IMR-90 (cell line): ENCODE results near the gene OGG1. TPM values are rescaled to one million over a fixed set of nuclear protein-coding genes. Genes with fewer than 3 reads are reported as not detected.

Experiments used
- ATAC-seq: fragments of 200-7000 bp; cut with Tn5 transposase; 2 replicates; pipeline ENCODE4 v1.9.1; 2020; ENCODE audit warnings: low read depth, mild to moderate bottlenecking, moderate library complexity
- BruUV-seq: library from RNA; stranded (reverse); fragments of 400-500 nt; replicated peaks from 2 replicates; lab custom pipeline; 2021; lab: Mats Ljungman, UMichigan
- CTCF ChIA-PET: fragments of 300-600 bp; formaldehyde crosslinking; extraction: SDS; loops from one replicate; lab custom pipeline; 2021; ENCODE audit warnings: antibody characterized with exemption; lab: Yijun Ruan, JAX
- POLR2A ChIA-PET: fragments of 300-600 bp; sonication (Branson Sonifier 250); formaldehyde crosslinking; loops from one replicate; lab custom pipeline; 2022; ENCODE audit warnings: antibody characterized with exemption; ENCODE audit not compliant: unreplicated experiment; lab: Charles Lee
- DNase-seq: peaks from one replicate; pipeline ENCODE4 v3.0.0; 2013
- H2AFZ ChIP-seq: replicated peaks from 2 replicates; pipeline ENCODE3; 2013; ENCODE audit warnings: low read length, mild to moderate bottlenecking; ENCODE audit not compliant: poor library complexity
- H2AK5ac ChIP-seq: 2 replicates; pipeline ENCODE4 v1.6.1; 2013; ENCODE audit warnings: low read depth, low read length, inconsistent platforms
- H2AK9ac ChIP-seq: replicated peaks from 2 replicates; pipeline ENCODE3; 2013; ENCODE audit warnings: mild to moderate bottlenecking, low read depth, low read length, moderate library complexity; ENCODE audit not compliant: poor library complexity
- H2BK120ac ChIP-seq: 2 replicates; pipeline ENCODE4 v1.6.1; 2013; ENCODE audit warnings: low read depth, low read length, inconsistent platforms
- H2BK15ac ChIP-seq: 3 replicates; pipeline ENCODE4 v1.6.1; 2013; ENCODE audit warnings: low read depth, low read length, inconsistent platforms
- H2BK20ac ChIP-seq: 2 replicates; pipeline ENCODE4 v1.6.1; 2013; ENCODE audit warnings: low read depth, mild to moderate bottlenecking, inconsistent platforms, low read length, moderate library complexity
- H2BK5ac ChIP-seq: 2 replicates; pipeline ENCODE4 v1.6.1; 2013; ENCODE audit warnings: mild to moderate bottlenecking, low read depth, low read length, inconsistent platforms; ENCODE audit not compliant: poor library complexity, severe bottlenecking
- H3K14ac ChIP-seq: replicated peaks from 2 replicates; pipeline ENCODE4 v1.6.1; 2013; ENCODE audit warnings: low read depth, low read length, inconsistent platforms
- H3K18ac ChIP-seq: 2 replicates; pipeline ENCODE4 v1.6.1; 2013; ENCODE audit warnings: low read depth, low read length, control low read depth
- H3K23ac ChIP-seq: 2 replicates; pipeline ENCODE4 v1.6.1; 2013; ENCODE audit warnings: low read depth, low read length, inconsistent platforms
- H3K27ac ChIP-seq: 2 replicates; pipeline ENCODE4 v1.5.1; 2013; ENCODE audit warnings: mild to moderate bottlenecking, control low read depth, low read length; ENCODE audit not compliant: insufficient read depth
- H3K27me3 ChIP-seq: 2 replicates; pipeline ENCODE4 v1.6.1; 2013; ENCODE audit warnings: low read length; ENCODE audit not compliant: control insufficient read depth, insufficient read depth
- H3K36me3 ChIP-seq: 2 replicates; pipeline ENCODE4 v1.6.1; 2013; ENCODE audit warnings: low read length, mixed read lengths; ENCODE audit not compliant: control insufficient read depth, insufficient read depth
- H3K4ac ChIP-seq: 2 replicates; pipeline ENCODE4 v1.6.1; 2013; ENCODE audit warnings: low read depth, low read length, inconsistent platforms
- H3K4me1 ChIP-seq: 2 replicates; pipeline ENCODE4 v1.6.1; 2013; ENCODE audit warnings: low read length, mixed read lengths; ENCODE audit not compliant: control insufficient read depth, insufficient read depth
- H3K4me2 ChIP-seq: 2 replicates; pipeline ENCODE4 v1.6.1; 2013; ENCODE audit warnings: low read depth, mild to moderate bottlenecking, control low read depth, low read length, moderate library complexity
- H3K4me3 ChIP-seq: 2 replicates; pipeline ENCODE4 v1.5.1; 2013; ENCODE audit warnings: low read depth, mild to moderate bottlenecking, control low read depth, low read length, moderate library complexity; ENCODE audit not compliant: insufficient read depth
- H3K56ac ChIP-seq: 2 replicates; pipeline ENCODE4 v1.6.1; 2013; ENCODE audit warnings: low read length, inconsistent platforms; ENCODE audit not compliant: insufficient read depth; ENCODE audit errors: extremely low read depth
- H3K79me1 ChIP-seq, 2 experiments: 2 replicates each; pipeline ENCODE4 v1.6.1; 2013; ENCODE audit warnings: low read length in 2 of 2, inconsistent platforms in 1 of 2, low read depth in 1 of 2
- H3K9ac ChIP-seq: 2 replicates; pipeline ENCODE4 v1.6.1; 2013; ENCODE audit warnings: low read depth, low read length, control low read depth
- H3K9me1 ChIP-seq: 2 replicates; pipeline ENCODE4 v1.6.1; 2013; ENCODE audit warnings: low read length, inconsistent platforms; ENCODE audit not compliant: insufficient read depth
- H3K9me3 ChIP-seq: 2 replicates; pipeline ENCODE4 v1.6.1; 2013; ENCODE audit warnings: low read length; ENCODE audit not compliant: control insufficient read depth, insufficient read depth
- H4K20me1 ChIP-seq: 2 replicates; pipeline ENCODE4 v1.6.1; 2013; ENCODE audit warnings: low read length, inconsistent platforms; ENCODE audit not compliant: insufficient read depth
- H4K5ac ChIP-seq: 2 replicates; pipeline ENCODE4 v1.6.1; 2013; ENCODE audit warnings: mild to moderate bottlenecking, low read depth, low read length, control low read depth
- H4K8ac ChIP-seq, 2 experiments: 2 replicates each; pipeline ENCODE4 v1.6.1; 2013; ENCODE audit warnings: low read depth in 2 of 2, low read length in 2 of 2, control low read depth in 1 of 2, inconsistent platforms in 1 of 2
- H4K91ac ChIP-seq: 2 replicates; pipeline ENCODE4 v1.6.1; 2013; ENCODE audit warnings: low read depth, low read length, inconsistent platforms; ENCODE audit not compliant: insufficient read depth
- SMC3 ChIP-seq: fragments of 150-350 bp; IDR thresholded peaks from 2 replicates; pipeline ENCODE4 v1.6.1; 2016; ENCODE audit warnings: low read depth, mild to moderate bottlenecking, antibody characterized with exemption, low read length, moderate library complexity
- whole genome bisulfite sequencing, 2 experiments: methylation state at CpG; one replicate each; pipeline versions ENCODE4 v1.1.5 to v1.1.7; 2013; ENCODE audit warnings: missing lambda C conversion rate in 2 of 2; ENCODE audit not compliant: insufficient read length in 1 of 2; ENCODE audit errors: extremely low coverage in 2 of 2; 5-methylcytosine and 5-hydroxymethylcytosine counted together
- dilution Hi-C: fragments of 300-500 bp; cut with HindIII; formaldehyde crosslinking; loops from one replicate; pipeline ENCODE4 v1.14.3; 2018; ENCODE audit warnings: low sequenced_read_pairs; ENCODE audit not compliant: unreplicated experiment
- in situ Hi-C: fragments of 300-500 bp; cut with MboI; formaldehyde crosslinking; loops from 3 replicates; pipeline ENCODE4 v1.14.3; 2019; ENCODE audit warnings: low sequenced_read_pairs, inconsistent platforms, mixed read lengths
- intact Hi-C: fragments of 100-400 bp; cut with micrococcal nuclease; formaldehyde crosslinking; loops from 2 replicates; pipeline ENCODE4 v1.10.0; 2022
- polyA plus RNA-seq, 3 experiments: library from polyadenylated mRNA; depleted of rRNA; stranded (reverse); fragments of >200 nt; gene quantifications; 2 replicates each; pipeline ENCODE4 v1.2.3, GENCODE V29; 2012; ENCODE audit warnings: low replicate concordance in 1 of 3
- total RNA-seq: library from RNA; depleted of rRNA; stranded (reverse); fragments of >200 nt; gene quantifications from 2 replicates; pipeline ENCODE4 v1.2.3, GENCODE V29; 2012
- TF ChIP-seq, protein P1 (sequence below): fragments of 150-350 bp; IDR thresholded peaks from 2 replicates; pipeline ENCODE4 v1.6.1; 2016; ENCODE audit warnings: low read depth, mild to moderate bottlenecking, low read length, moderate library complexity, borderline replicate concordance

The OGG1 gene
- total and polyA plus RNA-seq, 2 of the 4 experiments (the other 2 are of a cell fraction), result 14.9 to 25.6 TPM

DNA sequence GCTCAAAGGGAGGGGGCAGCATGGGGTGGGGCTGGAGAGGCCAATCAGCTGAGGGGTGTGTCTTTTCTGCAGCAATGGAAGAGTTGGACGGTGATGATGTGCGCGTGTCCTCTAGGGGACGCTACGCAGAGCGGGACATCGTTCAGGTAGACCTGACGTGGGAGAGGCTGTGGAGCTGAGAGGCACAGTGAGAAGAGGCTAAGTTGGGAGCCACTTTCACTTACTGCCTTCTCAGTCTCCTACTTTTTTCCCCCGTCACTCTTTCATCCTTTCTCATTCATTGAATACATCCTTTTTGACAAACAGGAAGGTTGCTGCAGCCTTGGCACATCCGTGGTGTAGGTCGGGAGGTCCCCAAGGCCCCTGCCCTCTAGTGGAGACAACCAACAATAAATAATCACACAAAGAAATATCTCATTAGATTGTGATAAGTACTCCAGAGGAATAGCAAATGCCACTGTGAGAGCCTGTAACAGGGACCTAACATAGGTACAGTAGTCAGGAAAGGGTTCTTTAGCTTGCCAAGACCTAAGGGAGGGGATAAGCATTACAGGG is 22.6 kb upstream of the OGG1 start:
- DNase-seq (no peak), ATAC-seq (no peak)
- Histone ChIP-seq H3K23ac (no peak overlapping the region), H3K27me3 (no peaks in the 10 kb centered on the region; the same call in 1 of the 2 replicates), H3K36me3 (no peaks in the 10 kb centered on the region), H3K4ac (no peak overlapping the region), H3K4me2 (no peak overlapping the region), H3K79me1 (no peaks in the 10 kb centered on the region), H2BK15ac (no peak overlapping the region), H2BK5ac (no peak overlapping the region), H3K18ac (no peak overlapping the region), H2AFZ (peak overlapping the region; percentile 61), H3K9me3 (no peaks in the 10 kb centered on the region), H2BK120ac (no peak overlapping the region), H2BK20ac (no peak overlapping the region), H3K9me1 (no peaks in the 10 kb centered on the region; the same call in 1 of the 2 replicates), H4K91ac (no peak overlapping the region), H3K9ac (no peak overlapping the region), H4K8ac (no peak overlapping the region), H2AK9ac (no peak overlapping the region), H4K5ac (no peak overlapping the region), H3K14ac (no peak overlapping the region), H2AK5ac (no peak overlapping the region), H4K20me1 (0 out of 2 replicates have a peak, but pooled peaks cover 2% of the 10 kb centered on the region), H3K4me1 (no peaks in the 10 kb centered on the region), H3K56ac (no peak overlapping the region), H3K4me3 (no peak overlapping the region), H3K27ac (no peak overlapping the region)
- WGBS, 2 experiments, result no CpG with 5 or more reads among the region's 11 CpGs
- dilution Hi-C loops, result no loop called here
- BruUV-seq, result no TSS peak
- ChIA-PET POLR2A (no interaction called here), CTCF (interaction anchor here (0.7 kb wide), 1 partner anchor 11 kb away, joined by 3 read pairs; no protein-coding TSS in a partner anchor)
- intact Hi-C loops, result no loop called here
- in situ Hi-C loops, result no loop called here
- 0 out of 2 replicates have a peak, but pooled peaks have one; percentile 2 for TF ChIP-seq SMC3
- TF ChIP-seq, protein P1, sequence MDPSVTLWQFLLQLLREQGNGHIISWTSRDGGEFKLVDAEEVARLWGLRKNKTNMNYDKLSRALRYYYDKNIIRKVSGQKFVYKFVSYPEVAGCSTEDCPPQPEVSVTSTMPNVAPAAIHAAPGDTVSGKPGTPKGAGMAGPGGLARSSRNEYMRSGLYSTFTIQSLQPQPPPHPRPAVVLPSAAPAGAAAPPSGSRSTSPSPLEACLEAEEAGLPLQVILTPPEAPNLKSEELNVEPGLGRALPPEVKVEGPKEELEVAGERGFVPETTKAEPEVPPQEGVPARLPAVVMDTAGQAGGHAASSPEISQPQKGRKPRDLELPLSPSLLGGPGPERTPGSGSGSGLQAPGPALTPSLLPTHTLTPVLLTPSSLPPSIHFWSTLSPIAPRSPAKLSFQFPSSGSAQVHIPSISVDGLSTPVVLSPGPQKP, result no peak
